ENCODE measurements around the gene SNED1.

The SNED1 gene

GRCh38 chr2:240992572-240993291 is 5.7 kb upstream of the SNED1 start:
- no peak for DNase-seq

GRCh38 chr2:240993446-240994170 is 4.8 kb upstream of the SNED1 start:
- DNase-seq = no peak

- no peak for DNase-seq
These were observed 4.1 kb upstream of the SNED1 start for GRCh38 chr2:240994171-240994896.

- no peak for DNase-seq
These were observed 3.1 kb upstream of the SNED1 start for GRCh38 chr2:240995041-240996021.

GRCh38 chr2:240996161-240996833 is 2.1 kb upstream of the SNED1 start:
- DNase-seq = no peak

- DNase-seq = no peak
These were observed 1.6 kb upstream of the SNED1 start for GRCh38 chr2:240996834-240997140.

GRCh38 chr2:240997141-240997855 is 1.1 kb upstream of the SNED1 start:
- no peak for DNase-seq

GRCh38 chr2:240998706-240998994 is 232 bp downstream of the SNED1 start:
- DNase-seq = no peak

GRCh38 chr2:240998995-240999791 is 775 bp downstream of the SNED1 start:
- DNase-seq = no peak

GRCh38 chr2:240999873-241000541 is 1.6 kb downstream of the SNED1 start:
- DNase-seq = no peak

- DNase-seq = no peak
These were observed 2.5 kb downstream of the SNED1 start for GRCh38 chr2:241000831-241001321.

- no peak for DNase-seq
These were observed 3.2 kb downstream of the SNED1 start for GRCh38 chr2:241001413-241002274.

- DNase-seq = no peak
These were observed 4.0 kb downstream of the SNED1 start for GRCh38 chr2:241002275-241003046.

GRCh38 chr2:241003047-241003360 is 4.6 kb downstream of the SNED1 start:
- DNase-seq = no peak

GRCh38 chr2:241003369-241003768 is 5.0 kb downstream of the SNED1 start:
- no peak for DNase-seq

- DNase-seq = no peak
These were observed 5.6 kb downstream of the SNED1 start for GRCh38 chr2:241003830-241004564.

GRCh38 chr2:241005569-241005968 is 7.2 kb downstream of the SNED1 start:
- no peak for DNase-seq

GRCh38 chr2:241006412-241006811 is 8.0 kb downstream of the SNED1 start:
- no peak for DNase-seq
